IMR-90 (cell line): ENCODE data around the gene LDLRAD4. TPM values are rescaled to one million over a fixed set of nuclear protein-coding genes. Genes with fewer than 3 reads are reported as not detected.

Experiments used
- ATAC-seq: fragments of 200-7000 bp; cut with Tn5 transposase; 2 replicates; pipeline ENCODE4 v1.9.1; 2020; ENCODE audit warnings: low read depth, mild to moderate bottlenecking, moderate library complexity
- BruUV-seq: library from RNA; stranded (reverse); fragments of 400-500 nt; replicated peaks from 2 replicates; lab custom pipeline; 2021; lab: Mats Ljungman, UMichigan
- CTCF ChIA-PET: fragments of 300-600 bp; formaldehyde crosslinking; extraction: SDS; loops from one replicate; lab custom pipeline; 2021; ENCODE audit warnings: antibody characterized with exemption; lab: Yijun Ruan, JAX
- POLR2A ChIA-PET: fragments of 300-600 bp; sonication (Branson Sonifier 250); formaldehyde crosslinking; loops from one replicate; lab custom pipeline; 2022; ENCODE audit warnings: antibody characterized with exemption; ENCODE audit not compliant: unreplicated experiment; lab: Charles Lee
- DNase-seq: peaks from one replicate; pipeline ENCODE4 v3.0.0; 2013
- H2AFZ ChIP-seq: replicated peaks from 2 replicates; pipeline ENCODE3; 2013; ENCODE audit warnings: low read length, mild to moderate bottlenecking; ENCODE audit not compliant: poor library complexity
- H2AK5ac ChIP-seq: 2 replicates; pipeline ENCODE4 v1.6.1; 2013; ENCODE audit warnings: low read depth, low read length, inconsistent platforms
- H2AK9ac ChIP-seq: replicated peaks from 2 replicates; pipeline ENCODE3; 2013; ENCODE audit warnings: mild to moderate bottlenecking, low read depth, low read length, moderate library complexity; ENCODE audit not compliant: poor library complexity
- H2BK120ac ChIP-seq: 2 replicates; pipeline ENCODE4 v1.6.1; 2013; ENCODE audit warnings: low read depth, low read length, inconsistent platforms
- H2BK15ac ChIP-seq: 3 replicates; pipeline ENCODE4 v1.6.1; 2013; ENCODE audit warnings: low read depth, low read length, inconsistent platforms
- H2BK20ac ChIP-seq: 2 replicates; pipeline ENCODE4 v1.6.1; 2013; ENCODE audit warnings: low read depth, mild to moderate bottlenecking, inconsistent platforms, low read length, moderate library complexity
- H2BK5ac ChIP-seq: 2 replicates; pipeline ENCODE4 v1.6.1; 2013; ENCODE audit warnings: mild to moderate bottlenecking, low read depth, low read length, inconsistent platforms; ENCODE audit not compliant: poor library complexity, severe bottlenecking
- H3K14ac ChIP-seq: replicated peaks from 2 replicates; pipeline ENCODE4 v1.6.1; 2013; ENCODE audit warnings: low read depth, low read length, inconsistent platforms
- H3K18ac ChIP-seq: 2 replicates; pipeline ENCODE4 v1.6.1; 2013; ENCODE audit warnings: low read depth, low read length, control low read depth
- H3K23ac ChIP-seq: 2 replicates; pipeline ENCODE4 v1.6.1; 2013; ENCODE audit warnings: low read depth, low read length, inconsistent platforms
- H3K27ac ChIP-seq: 2 replicates; pipeline ENCODE4 v1.5.1; 2013; ENCODE audit warnings: mild to moderate bottlenecking, control low read depth, low read length; ENCODE audit not compliant: insufficient read depth
- H3K27me3 ChIP-seq: 2 replicates; pipeline ENCODE4 v1.6.1; 2013; ENCODE audit warnings: low read length; ENCODE audit not compliant: control insufficient read depth, insufficient read depth
- H3K36me3 ChIP-seq: 2 replicates; pipeline ENCODE4 v1.6.1; 2013; ENCODE audit warnings: low read length, mixed read lengths; ENCODE audit not compliant: control insufficient read depth, insufficient read depth
- H3K4ac ChIP-seq: 2 replicates; pipeline ENCODE4 v1.6.1; 2013; ENCODE audit warnings: low read depth, low read length, inconsistent platforms
- H3K4me1 ChIP-seq: 2 replicates; pipeline ENCODE4 v1.6.1; 2013; ENCODE audit warnings: low read length, mixed read lengths; ENCODE audit not compliant: control insufficient read depth, insufficient read depth
- H3K4me2 ChIP-seq: 2 replicates; pipeline ENCODE4 v1.6.1; 2013; ENCODE audit warnings: low read depth, mild to moderate bottlenecking, control low read depth, low read length, moderate library complexity
- H3K4me3 ChIP-seq: 2 replicates; pipeline ENCODE4 v1.5.1; 2013; ENCODE audit warnings: low read depth, mild to moderate bottlenecking, control low read depth, low read length, moderate library complexity; ENCODE audit not compliant: insufficient read depth
- H3K56ac ChIP-seq: 2 replicates; pipeline ENCODE4 v1.6.1; 2013; ENCODE audit warnings: low read length, inconsistent platforms; ENCODE audit not compliant: insufficient read depth; ENCODE audit errors: extremely low read depth
- H3K79me1 ChIP-seq, 2 experiments: 2 replicates each; pipeline ENCODE4 v1.6.1; 2013; ENCODE audit warnings: low read length in 2 of 2, inconsistent platforms in 1 of 2, low read depth in 1 of 2
- H3K9ac ChIP-seq: 2 replicates; pipeline ENCODE4 v1.6.1; 2013; ENCODE audit warnings: low read depth, low read length, control low read depth
- H3K9me1 ChIP-seq: 2 replicates; pipeline ENCODE4 v1.6.1; 2013; ENCODE audit warnings: low read length, inconsistent platforms; ENCODE audit not compliant: insufficient read depth
- H3K9me3 ChIP-seq: 2 replicates; pipeline ENCODE4 v1.6.1; 2013; ENCODE audit warnings: low read length; ENCODE audit not compliant: control insufficient read depth, insufficient read depth
- H4K20me1 ChIP-seq: 2 replicates; pipeline ENCODE4 v1.6.1; 2013; ENCODE audit warnings: low read length, inconsistent platforms; ENCODE audit not compliant: insufficient read depth
- H4K5ac ChIP-seq: 2 replicates; pipeline ENCODE4 v1.6.1; 2013; ENCODE audit warnings: mild to moderate bottlenecking, low read depth, low read length, control low read depth
- H4K8ac ChIP-seq, 2 experiments: 2 replicates each; pipeline ENCODE4 v1.6.1; 2013; ENCODE audit warnings: low read depth in 2 of 2, low read length in 2 of 2, control low read depth in 1 of 2, inconsistent platforms in 1 of 2
- H4K91ac ChIP-seq: 2 replicates; pipeline ENCODE4 v1.6.1; 2013; ENCODE audit warnings: low read depth, low read length, inconsistent platforms; ENCODE audit not compliant: insufficient read depth
- BHLHE40 ChIP-seq: fragments of 150-350 bp; IDR thresholded peaks from 2 replicates; pipeline ENCODE4 v1.6.1; 2016; ENCODE audit warnings: mild to moderate bottlenecking, low read depth, low read length
- CHD1 ChIP-seq: IDR thresholded peaks from 2 replicates; pipeline ENCODE4 v1.6.1; 2012; ENCODE audit warnings: low read depth, low read length, improper control_type of control experiment
- NFE2L2 ChIP-seq: fragments of 150-350 bp; IDR thresholded peaks from 2 replicates; pipeline ENCODE4 v1.6.1; 2016; ENCODE audit warnings: low read depth, mild to moderate bottlenecking, low read length
- POLR2A ChIP-seq: IDR thresholded peaks from 2 replicates; pipeline ENCODE4 v1.6.1; 2012; ENCODE audit warnings: mild to moderate bottlenecking, low read depth, low read length
- RCOR1 ChIP-seq: IDR thresholded peaks from 2 replicates; pipeline ENCODE4 v1.6.1; 2012; ENCODE audit warnings: mild to moderate bottlenecking, low read length, improper control_type of control experiment; ENCODE audit not compliant: insufficient replicate concordance
- SMC3 ChIP-seq: fragments of 150-350 bp; IDR thresholded peaks from 2 replicates; pipeline ENCODE4 v1.6.1; 2016; ENCODE audit warnings: low read depth, mild to moderate bottlenecking, antibody characterized with exemption, low read length, moderate library complexity
- WGBS, 2 experiments: methylation state at CpG; one replicate each; pipeline versions ENCODE4 v1.1.5 to v1.1.7; 2013; ENCODE audit warnings: missing lambda C conversion rate in 2 of 2; ENCODE audit not compliant: insufficient read length in 1 of 2; ENCODE audit errors: extremely low coverage in 2 of 2; 5-methylcytosine and 5-hydroxymethylcytosine counted together
- dilution Hi-C: fragments of 300-500 bp; cut with HindIII; formaldehyde crosslinking; loops from one replicate; pipeline ENCODE4 v1.14.3; 2018; ENCODE audit warnings: low sequenced_read_pairs; ENCODE audit not compliant: unreplicated experiment
- in situ Hi-C: fragments of 300-500 bp; cut with MboI; formaldehyde crosslinking; loops from 3 replicates; pipeline ENCODE4 v1.14.3; 2019; ENCODE audit warnings: low sequenced_read_pairs, inconsistent platforms, mixed read lengths
- intact Hi-C: fragments of 100-400 bp; cut with micrococcal nuclease; formaldehyde crosslinking; loops from 2 replicates; pipeline ENCODE4 v1.10.0; 2022
- polyA plus RNA-seq, 3 experiments: library from polyadenylated mRNA; depleted of rRNA; stranded (reverse); fragments of >200 nt; gene quantifications; 2 replicates each; pipeline ENCODE4 v1.2.3, GENCODE V29; 2012; ENCODE audit warnings: low replicate concordance in 1 of 3
- total RNA-seq: library from RNA; depleted of rRNA; stranded (reverse); fragments of >200 nt; gene quantifications from 2 replicates; pipeline ENCODE4 v1.2.3, GENCODE V29; 2012

The LDLRAD4 gene
- total and polyA plus RNA-seq, 2 of the 4 experiments (the other 2 are of a cell fraction), result not detected

GRCh38 chr18:13271302-13271911 is 52.8 kb downstream of the LDLRAD4 start:
- POLR2A ChIA-PET, result no interaction called here

More at GRCh38 chr18:13271302-13271911, 52.8 kb downstream of the LDLRAD4 start:
- H2BK120ac ChIP-seq, result no peak overlapping the region
- H3K18ac ChIP-seq, result no peak overlapping the region
- no peak for ATAC-seq
- no peak overlapping the region for H3K9ac ChIP-seq
- peaks cover 5% of the 10 kb centered on the region; the same call in 1 of the 2 replicates for H3K27me3 ChIP-seq
- intact Hi-C loops (no loop called here), dilution Hi-C loops (no loop called here), in situ Hi-C loops (no loop called here)
- no peaks in the 10 kb centered on the region for H3K9me3 ChIP-seq
- no peak overlapping the region for H3K27ac ChIP-seq
- H2AFZ ChIP-seq, result no peak overlapping the region
- no peak overlapping the region for H2AK5ac ChIP-seq
- H2BK20ac ChIP-seq, result no peak overlapping the region
- H4K5ac ChIP-seq, result no peak overlapping the region
- no TSS peak for BruUV-seq
- H4K20me1 ChIP-seq, result no peaks in the 10 kb centered on the region
- no peak overlapping the region for H4K8ac ChIP-seq
- H2AK9ac ChIP-seq, result no peak overlapping the region
- no peak overlapping the region for H4K91ac ChIP-seq
- no peak overlapping the region for H3K4me2 ChIP-seq
- no peak overlapping the region for H3K4ac ChIP-seq
- H3K23ac ChIP-seq, result no peak overlapping the region
- H2BK5ac ChIP-seq, result no peak overlapping the region
- no peak for DNase-seq
- no peak overlapping the region for H3K4me3 ChIP-seq
- H2BK15ac ChIP-seq, result no peak overlapping the region
- WGBS, 2 experiments, result 88% methylated on average over 5 of the region's 16 CpGs; no CpG with 5 or more reads in 1 of the 2 experiments
- H3K14ac ChIP-seq, result no peak overlapping the region
- no peak overlapping the region for H3K56ac ChIP-seq
- no peaks in the 10 kb centered on the region for H3K4me1 ChIP-seq
- CTCF ChIA-PET, result no interaction called here
- no peaks in the 10 kb centered on the region for H3K36me3 ChIP-seq
- TF ChIP-seq SMC3 (no peak), NFE2L2 (no peak), RCOR1 (no peak), BHLHE40 (no peak), POLR2A (no peak), CHD1 (no peak)
- no peaks in the 10 kb centered on the region for H3K79me1 ChIP-seq
- no peaks in the 10 kb centered on the region for H3K9me1 ChIP-seq
